OCI-LY1 (cell line): Measurements from ENCODE around the gene CD79B.

Source experiments
- H2AFZ ChIP-seq: fragments of 200-600 bp; sonication (generic), shearing (Covaris generic); 2 replicates; pipeline ENCODE4 v1.6.0; 2014; ENCODE audit warnings: antibody characterized with exemption, mild to moderate bottlenecking, low read length
- H3F3A ChIP-seq: fragments of 200-600 bp; sonication (generic), shearing (Covaris generic); 2 replicates; pipeline ENCODE4 v1.6.0; 2014; ENCODE audit warnings: mild to moderate bottlenecking, antibody characterized with exemption, low read length, moderate library complexity; ENCODE audit not compliant: insufficient read depth
- H3K27ac ChIP-seq: fragments of 200-600 bp; sonication (generic); 2 replicates; pipeline ENCODE4 v1.5.1; 2014; ENCODE audit warnings: low read length, mixed run types, mild to moderate bottlenecking, low read depth; ENCODE audit not compliant: poor library complexity, severe bottlenecking
- H3K27me3 ChIP-seq: fragments of 200-600 bp; sonication (generic); 2 replicates; pipeline ENCODE4 v1.6.0; 2014; ENCODE audit warnings: antibody characterized with exemption, mild to moderate bottlenecking, low read length, moderate library complexity; ENCODE audit not compliant: insufficient read depth
- H3K36me3 ChIP-seq: fragments of 200-600 bp; sonication (generic); 2 replicates; pipeline ENCODE4 v1.6.1; 2014; ENCODE audit warnings: mild to moderate bottlenecking, antibody characterized with exemption, low read length, moderate library complexity, mixed read lengths; ENCODE audit not compliant: insufficient read depth
- H3K4me1 ChIP-seq: fragments of 200-600 bp; sonication (generic); 2 replicates; pipeline ENCODE4 v1.5.1; 2014; ENCODE audit warnings: mild to moderate bottlenecking, low read length, moderate library complexity; ENCODE audit not compliant: insufficient read depth, severe bottlenecking
- H3K4me2 ChIP-seq: fragments of 200-600 bp; sonication (generic), shearing (Covaris generic); 2 replicates; pipeline ENCODE4 v1.6.1; 2014; ENCODE audit warnings: low read length
- H3K4me3 ChIP-seq: fragments of 200-600 bp; sonication (generic); 2 replicates; pipeline ENCODE4 v1.5.1; 2014; ENCODE audit warnings: low read length, low read depth, mild to moderate bottlenecking, mixed read lengths; ENCODE audit not compliant: poor library complexity, severe bottlenecking
- H3K79me2 ChIP-seq: fragments of 200-600 bp; shearing (Covaris generic); 2 replicates; pipeline ENCODE4 v1.6.1; 2016; ENCODE audit warnings: mixed run types, low read length, mixed read lengths; ENCODE audit not compliant: insufficient read depth
- H3K9ac ChIP-seq: fragments of 200-600 bp; sonication (generic), shearing (Covaris generic); 2 replicates; pipeline ENCODE4 v1.6.1; 2014; ENCODE audit warnings: mild to moderate bottlenecking, low read length, mixed read lengths
- H3K9me2 ChIP-seq: fragments of 200-600 bp; sonication (generic), shearing (Covaris generic); 2 replicates; pipeline ENCODE4 v1.6.1; 2014; ENCODE audit warnings: low read depth, mild to moderate bottlenecking, low read length, mixed read lengths
- H3K9me3 ChIP-seq: fragments of 200-600 bp; shearing (Covaris generic); 2 replicates; pipeline ENCODE4 v1.6.1; 2014; ENCODE audit warnings: low read length, mixed read lengths
- H4K20me1 ChIP-seq: fragments of 200-600 bp; sonication (generic), shearing (Covaris generic); 2 replicates; pipeline ENCODE4 v1.6.0; 2016; ENCODE audit warnings: mild to moderate bottlenecking, low read length; ENCODE audit not compliant: insufficient read depth
- CTCF ChIP-seq: fragments of 200-600 bp; sonication (generic), shearing (Covaris generic); IDR thresholded peaks from 2 replicates; pipeline ENCODE4 v1.5.1; 2017; ENCODE audit warnings: mild to moderate bottlenecking, antibody characterized with exemption, low read length, moderate library complexity, mixed read lengths
- EZH2 ChIP-seq: fragments of 200-600 bp; sonication (generic), shearing (Covaris generic); IDR thresholded peaks from 2 replicates; pipeline ENCODE4 v1.8.0; 2017; ENCODE audit warnings: borderline replicate concordance, mixed run types, mild to moderate bottlenecking, antibody characterized with exemption, low read length, moderate library complexity, mixed read lengths

Gene CD79B

GRCh38 chr17:63942309-63942985 is 10.3 kb upstream of the CD79B start:
- Histone ChIP-seq H3K36me3 (peaks cover 5% of the 10 kb centered on the region; the same call in 1 of the 2 replicates), H3F3A (no peaks in the 10 kb centered on the region)
- TF ChIP-seq EZH2 (no peak), CTCF (no peak)

GRCh38 chr17:63941751-63942150 is 9.6 kb upstream of the CD79B start:
- Histone ChIP-seq H3K79me2 (no peaks in the 10 kb centered on the region), H3K9me2 (no peaks in the 10 kb centered on the region), H3K4me3 (no peak overlapping the region), H2AFZ (no peak overlapping the region), H3K9ac (no peak overlapping the region), H3K27ac (peak overlapping the region; percentile 99), H3K9me3 (no peaks in the 10 kb centered on the region), H3K4me2 (no peak overlapping the region), H4K20me1 (no peaks in the 10 kb centered on the region), H3K4me1 (peaks cover 82% of the 10 kb centered on the region), H3K36me3 (peaks cover 5% of the 10 kb centered on the region; the same call in 1 of the 2 replicates), H3K27me3 (no peaks in the 10 kb centered on the region), H3F3A (no peaks in the 10 kb centered on the region)
- no peak for TF ChIP-seq CTCF
- no peak for TF ChIP-seq EZH2

More at GRCh38 chr17:63942309-63942985, 10.3 kb upstream of the CD79B start:
- Histone ChIP-seq H3K4me2 (no peak overlapping the region), H3K79me2 (no peaks in the 10 kb centered on the region), H3K9ac (no peak overlapping the region), H3K27me3 (no peaks in the 10 kb centered on the region), H2AFZ (no peak overlapping the region), H4K20me1 (no peaks in the 10 kb centered on the region), H3K4me3 (no peak overlapping the region), H3K4me1 (peaks cover 81% of the 10 kb centered on the region), H3K27ac (peak overlapping the region; percentile 99), H3K9me3 (no peaks in the 10 kb centered on the region), H3K9me2 (no peaks in the 10 kb centered on the region)

- Histone ChIP-seq H3K9ac (no peak overlapping the region), H4K20me1 (no peaks in the 10 kb centered on the region), H3K9me2 (no peaks in the 10 kb centered on the region), H3K27me3 (no peaks in the 10 kb centered on the region), H3F3A (no peaks in the 10 kb centered on the region), H3K79me2 (no peaks in the 10 kb centered on the region), H3K4me1 (peaks cover 76% of the 10 kb centered on the region), H2AFZ (no peak overlapping the region), H3K27ac (no peak overlapping the region), H3K9me3 (no peaks in the 10 kb centered on the region), H3K36me3 (peaks cover 5% of the 10 kb centered on the region; the same call in 1 of the 2 replicates), H3K4me2 (no peak overlapping the region), H3K4me3 (no peak overlapping the region)
- TF ChIP-seq CTCF (no peak), EZH2 (no peak)
These were observed 9.0 kb upstream of the CD79B start for GRCh38 chr17:63941162-63941561.
